Esophagus (tissue), 2 donors: ENCODE results near the gene NDUFC2. TPM values are rescaled to one million over a fixed set of nuclear protein-coding genes. Genes with fewer than 3 reads are reported as not detected.
"Not testable (repeated sequence)": the region's sequence is repeated elsewhere in the genome, so short reads cannot be mapped to it uniquely, and the experiment has no call there.

Experiments used
- H3K27ac ChIP-seq, 2 donors: one replicate each; pipeline ENCODE4 v1.5.1; 2013; ENCODE audit warnings: low read depth in 2 of 2, mild to moderate bottlenecking in 2 of 2, inconsistent platforms in 1 of 2, low read length in 1 of 2, moderate library complexity in 1 of 2
- H3K27me3 ChIP-seq, 2 donors: one replicate each; pipeline ENCODE4 v1.6.1; 2013; ENCODE audit warnings: low read length in 2 of 2, control low read depth in 1 of 2, mild to moderate bottlenecking in 1 of 2; ENCODE audit not compliant: insufficient read depth in 2 of 2, control insufficient read depth in 1 of 2
- H3K36me3 ChIP-seq, 2 donors: one replicate each; pipeline ENCODE4 v1.6.1; 2013; ENCODE audit warnings: low read length in 1 of 2; ENCODE audit not compliant: control insufficient read depth in 2 of 2, insufficient read depth in 2 of 2
- H3K4me1 ChIP-seq, 2 donors: one replicate each; pipeline ENCODE4 v1.6.1; 2013; ENCODE audit warnings: low read length in 1 of 2; ENCODE audit not compliant: control insufficient read depth in 2 of 2, insufficient read depth in 2 of 2
- H3K4me3 ChIP-seq, 2 donors: one replicate each; pipeline ENCODE4 v1.5.1; 2013; ENCODE audit warnings: low read length in 2 of 2, mild to moderate bottlenecking in 2 of 2, low read depth in 1 of 2, moderate library complexity in 1 of 2
- H3K9me3 ChIP-seq, 2 donors: one replicate each; pipeline ENCODE4 v1.6.1; 2013; ENCODE audit warnings: mild to moderate bottlenecking in 2 of 2, low read depth in 1 of 2, low read length in 1 of 2, moderate library complexity in 1 of 2; ENCODE audit not compliant: control insufficient read depth in 2 of 2, insufficient read depth in 1 of 2
- WGBS, 2 donors: extraction: QIAGEN DNeasy Blood & Tissue Kit; methylation state at CpG; one replicate each; pipeline ENCODE4 v1.1.7; 2013; 5-methylcytosine and 5-hydroxymethylcytosine counted together
- polyA plus RNA-seq, 2 donors: library from polyadenylated mRNA; stranded (reverse); fragments of 200-250 nt; gene quantifications; one replicate each; pipeline ENCODE4 v1.2.3, GENCODE V29; 2013
- donor health status: healthy with polysubstance abuse.
- donor health status: Bipolar disorder and iron deficiency.

The NDUFC2 gene
- polyA plus RNA-seq, 2 donors: 50.9 to 140 TPM

GRCh38 chr11:78059749-78060328 lies 19.8 kb downstream of the NDUFC2 start:
- H3K27me3 ChIP-seq, H3K4me3 ChIP-seq, H3K36me3 ChIP-seq, H3K9me3 ChIP-seq, H3K27ac ChIP-seq, H3K4me1 ChIP-seq: not testable (repeated sequence)
- 95% methylated on average over 9 of the region's 9 CpGs for WGBS, 2 donors

- Histone ChIP-seq H3K27me3 (no peaks in the 10 kb centered on the region), H3K9me3 (no peaks in the 10 kb centered on the region), H3K4me1 (no peaks in the 10 kb centered on the region), H3K27ac (no peak overlapping the region), H3K36me3 (no peaks in the 10 kb centered on the region), H3K4me3 (no peak overlapping the region)
- 85 to 87% methylated on average over 10 of the region's 10 CpGs for WGBS, 2 donors
These were observed 22.1 kb downstream of the NDUFC2 start for GRCh38 chr11:78057462-78058055.

- 76 to 87% methylated on average over 3 of the region's 3 CpGs for WGBS, 2 donors
- no peak overlapping the region for H3K27ac ChIP-seq
- H3K4me3 ChIP-seq: no peak overlapping the region
- H3K27me3 ChIP-seq: no peaks in the 10 kb centered on the region
- H3K9me3 ChIP-seq: no peaks in the 10 kb centered on the region
- H3K4me1 ChIP-seq: no peaks in the 10 kb centered on the region
- H3K36me3 ChIP-seq: no peaks in the 10 kb centered on the region
These were observed 23.6 kb downstream of the NDUFC2 start for GRCh38 chr11:78056093-78056492.

GRCh38 chr11:78054971-78055370 lies 24.7 kb downstream of the NDUFC2 start:
- H3K4me3 ChIP-seq: no peak overlapping the region
- 90 to 97% methylated on average over 4 of the region's 4 CpGs for WGBS, 2 donors
- H3K27ac ChIP-seq: no peak overlapping the region
- H3K36me3 ChIP-seq: no peaks in the 10 kb centered on the region
- H3K27me3 ChIP-seq: no peaks in the 10 kb centered on the region
- H3K4me1 ChIP-seq: no peaks in the 10 kb centered on the region
- H3K9me3 ChIP-seq: no peaks in the 10 kb centered on the region

GRCh38 chr11:78050964-78051831 lies 28.5 kb downstream of the NDUFC2 start:
- H3K4me1 ChIP-seq: no peaks in the 10 kb centered on the region
- H3K27ac ChIP-seq: no peak overlapping the region
- no peak overlapping the region for H3K4me3 ChIP-seq
- H3K27me3 ChIP-seq: no peaks in the 10 kb centered on the region
- H3K36me3 ChIP-seq: no peaks in the 10 kb centered on the region
- H3K9me3 ChIP-seq: no peaks in the 10 kb centered on the region
- WGBS, 2 donors: 80 to 81% methylated on average over 6 of the region's 6 CpGs

GRCh38 chr11:78049348-78049747 lies 30.3 kb downstream of the NDUFC2 start:
- H3K9me3 ChIP-seq: no peaks in the 10 kb centered on the region
- H3K27ac ChIP-seq: no peak overlapping the region
- H3K4me1 ChIP-seq: no peaks in the 10 kb centered on the region
- no peaks in the 10 kb centered on the region for H3K27me3 ChIP-seq
- 79 to 86% methylated on average over 8 of the region's 8 CpGs for WGBS, 2 donors
- no peaks in the 10 kb centered on the region for H3K36me3 ChIP-seq
- H3K4me3 ChIP-seq: no peak overlapping the region

GRCh38 chr11:78048561-78048960 lies 31.1 kb downstream of the NDUFC2 start:
- 83 to 84% methylated on average over 3 of the region's 3 CpGs for WGBS, 2 donors
- Histone ChIP-seq H3K9me3 (no peaks in the 10 kb centered on the region), H3K4me1 (no peaks in the 10 kb centered on the region), H3K27ac (no peak overlapping the region), H3K4me3 (no peak overlapping the region), H3K27me3 (no peaks in the 10 kb centered on the region), H3K36me3 (no peaks in the 10 kb centered on the region)

- Histone ChIP-seq H3K27ac (no peak overlapping the region), H3K36me3 (no peaks in the 10 kb centered on the region), H3K4me3 (no peak overlapping the region), H3K9me3 (no peaks in the 10 kb centered on the region), H3K4me1 (no peaks in the 10 kb centered on the region), H3K27me3 (no peaks in the 10 kb centered on the region)
- 20 to 29% methylated on average over 6 of the region's 6 CpGs for WGBS, 2 donors
These were observed 33.2 kb downstream of the NDUFC2 start for GRCh38 chr11:78046486-78046854.

GRCh38 chr11:78045851-78046485 lies 33.7 kb downstream of the NDUFC2 start:
- no peak overlapping the region for H3K27ac ChIP-seq
- no peaks in the 10 kb centered on the region for H3K36me3 ChIP-seq
- H3K4me3 ChIP-seq: peak overlapping the region; percentile 37 to 51
- H3K27me3 ChIP-seq: no peaks in the 10 kb centered on the region
- H3K9me3 ChIP-seq: no peaks in the 10 kb centered on the region
- H3K4me1 ChIP-seq: peaks cover 0 to 2% of the 10 kb centered on the region in 2 donors
- 3 to 6% methylated on average over 28 of the region's 28 CpGs for WGBS, 2 donors
